GM13976 (cell line): ENCODE data around the gene PRDX3.
"Not testable (repeated sequence)": the region's sequence is repeated elsewhere in the genome, so short reads cannot be mapped to it uniquely, and the experiment has no call there.

ENCODE experiments used
- DNase-seq: peaks from one replicate; pipeline ENCODE4 v3.0.0; 2012; ENCODE audit warnings: low spot score
- in situ Hi-C: fragments of 300-500 bp; cut with MboI; formaldehyde crosslinking; loops from one replicate; pipeline ENCODE4 v1.12.0; 2022; ENCODE audit warnings: low sequenced_read_pairs, mixed read lengths, inconsistent platforms; ENCODE audit not compliant: unreplicated experiment
- TF ChIP-seq, protein P1 (sequence below): IDR thresholded peaks from 2 replicates; pipeline ENCODE4 v1.5.1; 2012; ENCODE audit warnings: borderline replicate concordance, mild to moderate bottlenecking; ENCODE audit not compliant: insufficient read depth; ENCODE audit errors: extremely low read depth, missing control alignments, control extremely low read depth

Gene PRDX3

DNA sequence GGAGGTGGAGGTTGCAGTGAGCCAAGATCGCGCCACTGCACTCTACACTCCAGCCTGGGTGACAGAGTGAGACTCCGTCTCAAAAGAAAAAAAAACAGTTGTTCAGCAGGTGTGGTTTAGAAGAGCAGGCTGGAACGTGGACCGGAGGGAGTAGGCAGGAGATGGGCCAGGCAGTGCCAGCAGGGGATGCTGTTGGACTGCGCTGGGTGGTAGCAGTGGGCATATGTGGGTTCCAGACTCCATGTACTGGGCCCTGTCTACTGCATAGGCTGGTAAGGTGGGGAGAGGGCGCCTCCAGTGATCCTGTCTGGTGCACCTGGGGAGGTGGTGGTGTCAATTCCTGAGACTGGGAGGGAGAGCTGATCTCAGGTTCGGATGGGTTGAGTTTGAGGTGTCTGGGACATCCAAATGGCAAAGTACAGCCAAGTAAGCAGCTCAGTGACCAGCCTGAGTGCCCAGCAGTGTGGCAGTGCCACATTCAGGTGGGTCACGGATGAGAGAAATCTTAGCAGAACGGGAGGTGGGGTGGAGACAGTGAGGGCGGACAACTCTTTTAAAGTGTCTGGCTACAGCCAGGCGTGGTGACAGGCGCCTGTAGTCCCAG, 39.0 kb downstream of the PRDX3 start:
- DNase-seq, result peak; percentile 41
- in situ Hi-C loops, result no loop called here
- TF ChIP-seq, protein P1, sequence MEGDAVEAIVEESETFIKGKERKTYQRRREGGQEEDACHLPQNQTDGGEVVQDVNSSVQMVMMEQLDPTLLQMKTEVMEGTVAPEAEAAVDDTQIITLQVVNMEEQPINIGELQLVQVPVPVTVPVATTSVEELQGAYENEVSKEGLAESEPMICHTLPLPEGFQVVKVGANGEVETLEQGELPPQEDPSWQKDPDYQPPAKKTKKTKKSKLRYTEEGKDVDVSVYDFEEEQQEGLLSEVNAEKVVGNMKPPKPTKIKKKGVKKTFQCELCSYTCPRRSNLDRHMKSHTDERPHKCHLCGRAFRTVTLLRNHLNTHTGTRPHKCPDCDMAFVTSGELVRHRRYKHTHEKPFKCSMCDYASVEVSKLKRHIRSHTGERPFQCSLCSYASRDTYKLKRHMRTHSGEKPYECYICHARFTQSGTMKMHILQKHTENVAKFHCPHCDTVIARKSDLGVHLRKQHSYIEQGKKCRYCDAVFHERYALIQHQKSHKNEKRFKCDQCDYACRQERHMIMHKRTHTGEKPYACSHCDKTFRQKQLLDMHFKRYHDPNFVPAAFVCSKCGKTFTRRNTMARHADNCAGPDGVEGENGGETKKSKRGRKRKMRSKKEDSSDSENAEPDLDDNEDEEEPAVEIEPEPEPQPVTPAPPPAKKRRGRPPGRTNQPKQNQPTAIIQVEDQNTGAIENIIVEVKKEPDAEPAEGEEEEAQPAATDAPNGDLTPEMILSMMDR, result peak; percentile 38

- in situ Hi-C loops, result no loop called here
- TF ChIP-seq, protein P1, result no peak
Observed at GRCh38 chr10:119138346-119139306, 40.0 kb downstream of the PRDX3 start.

GRCh38 chr10:119137878-119138277, 40.7 kb downstream of the PRDX3 start:
- DNase-seq, in situ Hi-C loops: not testable (repeated sequence)

More at GRCh38 chr10:119138346-119139306, 40.0 kb downstream of the PRDX3 start:
- no peak for DNase-seq

DNA sequence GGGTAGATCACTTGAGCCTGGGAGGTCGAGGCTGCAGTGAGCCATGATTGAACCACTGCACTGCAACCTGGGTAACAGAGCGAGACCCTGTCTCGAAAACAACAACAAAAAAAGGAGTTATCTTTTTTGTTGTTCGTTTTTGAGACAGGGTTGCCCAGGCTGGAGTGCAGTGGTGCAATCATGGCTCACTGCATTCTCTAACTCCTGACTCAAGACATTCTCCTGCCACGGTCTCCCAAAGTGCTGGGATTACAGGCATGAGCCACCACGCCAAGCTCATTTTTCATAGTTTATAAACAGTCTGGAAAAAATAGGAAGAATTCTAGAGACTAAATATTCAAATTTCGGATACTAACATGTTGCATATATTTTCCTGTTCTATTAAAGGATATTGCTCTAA, 42.5 kb downstream of the PRDX3 start:
- TF ChIP-seq, protein P1, result no peak
- no peak for DNase-seq
- in situ Hi-C loops, result no loop called here

- in situ Hi-C loops, result no loop called here
- DNase-seq, result no peak
Observed at GRCh38 chr10:119135513-119135881, 43.1 kb downstream of the PRDX3 start.

DNA sequence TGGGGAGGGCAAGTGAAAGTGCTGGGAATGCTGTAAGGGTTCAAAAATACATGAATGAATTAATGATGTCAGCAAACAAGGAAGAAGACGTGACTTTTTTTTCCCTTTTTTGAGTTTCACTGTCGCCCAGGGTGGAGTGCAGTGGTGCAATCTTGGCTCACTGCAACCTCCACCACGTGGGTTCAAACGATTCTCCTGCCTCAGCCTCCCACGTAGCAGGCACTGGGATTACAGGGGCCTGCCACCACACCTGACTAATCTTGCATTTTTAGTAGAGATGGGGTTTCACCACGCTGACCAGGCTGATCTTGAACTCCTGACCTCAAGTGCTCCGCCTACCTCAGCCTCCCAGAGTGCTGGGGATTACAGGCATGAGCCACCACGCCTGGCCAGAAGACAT, 44.7 kb downstream of the PRDX3 start:
- no peak for DNase-seq
- TF ChIP-seq, protein P1, result no peak
- in situ Hi-C loops, result no loop called here

More at GRCh38 chr10:119135513-119135881, 43.1 kb downstream of the PRDX3 start:
- TF ChIP-seq, protein P1, result no peak
